ENCODE measurements around the gene PLGRKT.
"Not testable (repeated sequence)": the region's sequence is repeated elsewhere in the genome, so short reads cannot be mapped to it uniquely, and the experiment has no call there.

PLGRKT gene

GRCh38 chr9:5429873-5430564, 7.7 kb downstream of the PLGRKT start:
- DNase-seq: no peak

DNA sequence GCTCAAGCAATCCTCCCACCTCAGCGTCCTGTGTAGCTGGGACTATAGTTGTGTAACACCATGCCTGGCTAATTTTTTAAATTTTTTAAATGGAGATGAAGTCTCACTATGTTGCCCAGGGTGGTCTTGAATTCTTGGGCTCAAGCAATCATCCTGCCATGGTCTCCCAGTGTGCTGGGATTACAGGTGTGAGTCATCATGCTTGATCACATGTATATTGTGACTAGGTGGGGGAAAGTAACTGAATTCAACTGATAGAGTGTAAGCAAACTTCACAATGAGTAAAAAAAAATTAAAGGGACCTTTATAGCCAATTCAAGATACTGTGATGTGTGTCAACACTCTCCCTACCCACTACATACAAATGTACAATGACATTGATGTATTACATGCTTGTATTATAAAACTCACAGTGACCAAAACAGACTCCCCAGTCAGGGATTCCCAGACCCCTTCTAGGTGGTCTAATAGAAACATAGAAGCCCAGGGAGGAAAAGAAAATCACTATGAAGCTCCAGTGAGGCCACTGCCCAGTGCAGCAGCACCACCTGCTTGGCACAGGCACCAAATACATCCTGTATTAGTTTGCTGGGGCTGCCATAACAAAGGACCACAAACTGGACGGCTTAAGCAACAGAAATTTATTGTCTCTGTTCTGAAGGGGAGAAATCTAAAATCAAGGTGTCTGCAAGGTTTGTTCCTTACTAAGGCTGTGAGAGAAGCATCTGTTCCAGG, 8.8 kb downstream of the PLGRKT start:
- DNase-seq: no peak

DNA sequence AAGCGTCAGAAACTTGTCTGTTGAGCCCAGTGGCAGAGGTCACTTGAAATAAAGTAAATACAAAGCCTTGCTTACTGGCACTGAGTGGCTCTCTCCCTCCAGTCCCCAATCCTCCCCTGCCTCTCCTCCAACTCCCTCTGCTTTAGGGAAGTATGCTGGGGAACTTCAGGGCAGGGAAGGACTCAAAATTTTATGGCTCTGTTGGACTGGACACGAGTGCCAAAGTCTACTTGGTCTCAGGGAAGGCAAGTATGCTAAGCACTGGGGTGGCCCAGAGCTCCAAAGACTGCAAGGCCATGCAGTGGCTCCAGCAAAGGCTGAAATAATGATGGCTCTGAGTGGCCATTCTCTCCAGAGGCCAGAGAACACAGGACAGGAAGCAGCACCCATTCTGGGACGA, 9.6 kb downstream of the PLGRKT start:
- no peak for DNase-seq

DNA sequence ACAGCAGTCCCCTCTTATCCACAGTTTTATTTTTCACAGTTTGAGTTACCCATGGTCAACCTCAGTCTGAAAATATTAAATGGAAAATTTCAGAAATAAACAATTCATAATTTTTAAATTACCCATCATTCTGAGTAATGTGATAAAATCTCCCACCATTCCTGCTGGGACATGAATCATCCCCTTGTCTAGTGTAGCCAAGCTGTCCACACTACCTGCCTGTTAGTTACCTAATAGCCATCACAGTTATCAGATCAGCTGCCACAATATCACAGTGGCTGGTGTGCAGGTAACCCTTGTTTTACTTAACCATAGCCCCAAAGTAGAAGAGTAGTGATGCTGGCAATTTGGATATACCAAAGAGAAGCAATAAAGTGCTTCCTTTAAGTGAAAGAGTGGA, 10.7 kb downstream of the PLGRKT start:
- DNase-seq: no peak

- DNase-seq: peak; percentile 5
Observed at GRCh38 chr9:5425006-5425628, 12.6 kb downstream of the PLGRKT start.

DNA sequence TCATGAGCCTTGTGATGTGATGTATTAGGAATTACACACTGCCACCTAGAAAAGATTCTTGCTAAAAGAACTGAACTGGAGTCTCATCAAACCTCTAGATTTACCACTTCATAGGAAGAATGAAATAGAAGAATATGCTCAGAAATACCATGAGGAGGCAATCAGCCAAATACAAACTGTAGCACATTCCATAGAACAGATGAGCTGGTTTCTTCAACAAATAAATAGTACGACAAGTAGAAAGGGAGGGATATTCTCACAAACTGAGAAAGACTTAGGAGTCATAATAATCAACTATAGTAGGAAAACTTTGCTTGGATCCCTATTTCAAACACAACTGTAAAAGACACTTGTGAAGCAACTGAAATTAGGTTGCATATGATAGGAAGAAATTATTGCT, 15.4 kb downstream of the PLGRKT start:
- DNase-seq: no peak

GRCh38 chr9:5421163-5421562, 16.6 kb downstream of the PLGRKT start:
- DNase-seq: no peak

- DNase-seq: no peak
Observed at GRCh38 chr9:5419987-5420386, 17.7 kb downstream of the PLGRKT start.

DNA sequence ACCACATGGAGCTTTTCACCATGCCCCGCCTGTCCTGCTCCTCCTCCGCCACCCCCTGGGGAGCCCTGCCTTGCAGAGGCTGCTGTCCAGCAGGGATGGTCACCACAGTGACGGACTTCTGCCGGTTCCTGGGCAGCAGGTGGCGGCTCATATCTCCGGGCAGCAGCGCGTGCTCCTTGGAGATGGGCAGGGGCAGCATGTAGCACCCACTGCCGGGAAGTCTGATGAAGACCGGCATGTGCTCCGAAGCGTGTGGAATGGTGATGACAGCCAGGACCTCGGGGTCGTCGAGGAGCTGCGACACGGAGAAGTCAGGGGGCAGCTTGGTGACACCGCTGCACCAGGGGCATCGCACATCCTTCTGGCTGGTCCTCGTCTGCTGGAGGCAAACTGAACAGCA, 19.2 kb downstream of the PLGRKT start:
- no peak for DNase-seq

DNA sequence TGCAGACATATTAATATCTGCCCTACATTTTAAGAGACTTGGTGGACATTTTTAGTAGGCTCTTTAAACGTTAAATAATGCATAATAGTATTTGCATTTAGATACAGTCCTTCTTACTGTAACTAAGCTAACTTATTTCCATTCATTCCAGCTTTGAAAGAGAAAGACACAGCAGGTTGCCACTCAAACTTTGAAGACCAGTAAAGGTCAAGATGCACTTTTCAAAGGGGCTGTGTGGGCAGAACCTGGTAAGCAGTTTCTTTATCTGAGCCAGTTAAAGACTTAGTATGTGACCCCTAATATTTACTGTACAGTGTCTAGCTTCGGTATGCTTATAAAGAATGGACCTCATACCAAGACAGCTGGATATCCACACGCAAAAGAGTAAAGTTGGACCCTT, 20.8 kb downstream of the PLGRKT start:
- no peak for DNase-seq

- no peak for DNase-seq
Observed at GRCh38 chr9:5408596-5408995, 29.1 kb downstream of the PLGRKT start.

GRCh38 chr9:5402217-5402616, 35.5 kb downstream of the PLGRKT start:
- DNase-seq: no peak

GRCh38 chr9:5397547-5397946, 40.2 kb downstream of the PLGRKT start:
- not testable (repeated sequence) for DNase-seq

GRCh38 chr9:5395428-5395827, 42.3 kb downstream of the PLGRKT start:
- DNase-seq: no peak

GRCh38 chr9:5393976-5394375, 43.7 kb downstream of the PLGRKT start:
- DNase-seq: not testable (repeated sequence)

DNA sequence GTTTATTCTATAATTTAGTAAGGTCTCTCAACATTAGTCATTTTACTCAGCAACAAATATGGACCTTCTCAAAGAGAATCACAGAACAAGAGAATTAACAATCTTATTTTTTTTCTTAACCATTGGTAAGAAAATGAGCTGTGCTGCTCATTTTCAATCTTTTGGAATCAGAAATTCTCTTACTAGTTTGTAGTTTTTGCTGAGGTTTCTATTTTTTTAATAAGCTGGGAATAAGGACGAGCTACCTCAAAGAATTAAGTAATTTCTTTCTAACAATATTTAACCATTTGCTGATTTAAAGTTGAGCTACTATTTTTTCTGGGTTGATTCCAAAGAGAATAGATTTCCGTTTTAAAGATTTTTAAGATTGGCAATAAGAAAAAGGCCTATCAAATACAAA, 44.2 kb downstream of the PLGRKT start:
- no peak for DNase-seq

DNA sequence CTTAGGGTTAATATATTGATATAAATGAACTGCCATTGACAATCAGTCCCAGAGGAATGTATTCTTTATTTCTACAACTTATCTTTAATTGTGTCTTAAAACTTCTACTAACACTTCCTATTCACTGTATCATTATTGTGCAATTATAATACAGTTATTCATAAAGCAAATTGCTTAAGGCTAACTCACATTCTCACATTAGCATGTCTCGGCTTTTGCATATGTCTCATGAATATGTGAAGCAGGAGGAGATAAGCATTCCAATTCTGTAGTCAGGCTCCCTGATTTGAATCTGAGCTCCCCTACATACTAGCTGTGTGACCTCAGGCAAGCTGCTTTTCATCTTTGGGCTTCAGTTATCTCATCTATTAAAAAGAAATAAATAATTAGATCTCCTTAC, 45.4 kb downstream of the PLGRKT start:
- no peak for DNase-seq

DNA sequence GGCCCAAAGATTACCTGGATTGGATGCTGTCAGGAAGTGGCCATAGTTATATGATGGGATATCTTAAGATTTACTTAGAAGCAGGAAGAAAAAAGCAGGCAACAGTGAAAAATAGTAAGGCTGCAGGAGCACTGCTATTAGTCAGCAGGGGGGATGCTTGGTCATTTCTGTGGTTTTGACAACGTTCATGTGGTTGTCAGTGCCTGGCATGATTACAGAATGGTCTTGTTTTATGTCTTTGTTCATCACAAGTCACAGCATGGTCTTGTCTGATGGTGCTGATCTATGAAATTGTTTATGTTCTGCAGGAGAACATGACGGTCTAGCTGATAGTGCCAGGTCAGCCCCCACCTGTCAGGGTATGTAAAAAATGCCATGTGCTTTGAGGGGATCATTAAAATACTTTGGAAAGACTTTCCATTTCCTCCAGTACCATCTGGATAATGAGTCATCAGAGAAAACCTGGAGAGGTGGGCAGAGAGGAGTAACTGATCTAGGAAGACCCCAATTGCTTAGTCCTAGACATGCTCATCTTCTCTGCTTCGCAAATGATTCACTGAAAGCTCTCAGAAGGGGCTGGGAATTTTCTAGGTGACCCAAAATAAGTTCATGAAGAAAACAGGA, 48.5 kb downstream of the PLGRKT start:
- DNase-seq: no peak

- DNase-seq: no peak
Observed at GRCh38 chr9:5388026-5388819, 49.5 kb downstream of the PLGRKT start.

DNA sequence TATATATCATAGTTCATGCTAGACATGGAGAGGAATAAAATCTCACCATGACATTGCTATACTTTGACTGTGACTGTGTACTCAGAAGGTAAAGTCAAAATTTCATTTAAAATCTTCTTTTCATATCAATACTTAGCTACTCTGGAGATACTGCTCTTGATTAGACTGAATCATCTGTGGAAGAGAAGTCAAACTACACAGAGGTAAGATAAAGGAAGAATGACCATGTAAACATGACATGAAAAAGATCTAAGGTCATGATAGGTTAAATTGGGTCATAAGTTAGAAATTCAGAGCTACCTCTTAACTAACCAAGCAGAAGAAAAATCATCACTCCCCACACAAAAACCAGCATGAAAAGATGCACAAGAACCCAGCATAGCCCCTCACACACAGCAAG, 53.3 kb downstream of the PLGRKT start:
- DNase-seq: no peak

DNA sequence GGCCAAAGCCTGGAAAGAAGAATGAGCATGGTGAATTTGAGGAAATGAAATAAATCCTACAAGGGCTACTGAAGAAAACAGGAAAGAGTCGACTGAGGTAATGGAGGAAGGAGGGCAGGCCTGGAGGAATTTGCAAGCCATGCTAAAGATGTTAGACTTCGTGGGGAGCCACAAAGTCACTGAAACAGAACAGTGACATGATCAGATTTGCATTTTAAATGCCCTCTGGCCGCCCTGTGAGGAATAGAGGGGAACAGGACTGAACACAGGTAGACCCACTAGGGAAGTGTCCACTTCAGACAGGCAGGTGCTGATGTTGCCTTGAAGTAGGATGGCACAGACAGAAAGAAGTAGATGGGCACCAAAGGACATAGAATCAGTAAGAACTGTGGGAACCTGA, 55.2 kb downstream of the PLGRKT start:
- no peak for DNase-seq

DNA sequence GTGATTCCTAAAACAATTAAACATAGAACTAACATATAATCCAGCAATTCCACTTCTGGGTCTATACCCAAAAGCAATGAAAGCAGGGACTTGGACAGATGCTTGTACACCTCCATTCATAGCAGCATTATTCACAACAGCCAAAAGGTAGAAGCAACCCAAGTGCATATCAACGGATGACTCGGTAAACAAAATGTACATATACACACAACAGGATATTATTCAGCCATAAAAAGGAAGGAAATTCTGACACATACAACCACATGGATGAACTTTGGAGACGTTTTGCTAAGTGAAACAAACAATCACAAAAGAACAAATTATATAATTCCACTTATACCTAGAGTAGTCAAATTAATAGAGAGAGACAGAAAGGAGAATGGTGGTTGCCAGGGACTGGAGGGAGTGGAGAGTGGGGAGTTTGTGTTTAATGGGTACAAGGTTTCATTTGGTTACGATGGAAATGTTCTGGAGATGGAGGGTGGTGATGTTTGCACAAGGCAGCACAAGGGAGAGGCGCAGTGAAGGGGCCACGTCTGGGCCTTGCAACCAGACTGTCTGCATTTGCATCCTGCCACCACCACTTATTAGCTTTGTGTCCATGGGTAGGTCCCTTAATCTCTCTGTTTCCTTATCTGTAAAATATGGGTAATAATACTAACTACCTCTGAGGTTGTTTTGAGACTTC, 61.8 kb downstream of the PLGRKT start:
- DNase-seq: no peak

All from NCI-H1694 treated with DMSO at 0.1 percent for 48 hours (cell line).